ENCODE results near the gene FBP1. TPM values are rescaled to one million over a fixed set of nuclear protein-coding genes. Genes with fewer than 3 reads are reported as not detected.

The FBP1 gene
- total and polyA plus RNA-seq, 10 of the 15 experiments (the other 5 are each of a cell fraction or from before 2014, with no cell fraction given): 0.11 to 0.38 (median 0.15) TPM; not detected in 7

DNA sequence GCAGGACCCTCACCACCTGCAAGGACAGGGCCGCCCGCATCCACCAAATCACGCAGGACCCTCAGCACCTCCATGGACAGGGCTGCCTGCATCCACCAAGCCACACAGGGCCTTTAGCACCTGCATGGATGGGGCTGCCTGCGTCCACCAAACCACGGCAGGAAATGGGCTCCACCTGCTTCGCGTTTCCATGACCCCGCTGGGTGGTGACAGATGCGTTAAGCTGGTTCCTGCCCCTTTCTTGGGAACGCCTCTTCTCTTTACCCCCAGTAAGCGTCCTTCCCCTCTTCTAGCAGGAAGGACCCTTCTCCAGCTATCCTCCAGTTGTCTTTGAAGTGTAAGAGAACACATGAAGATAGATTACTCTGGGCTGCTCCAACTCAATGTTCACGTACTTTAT, 13.5 kb downstream of the FBP1 start (continued):
- TF ChIP-seq, protein P1, sequence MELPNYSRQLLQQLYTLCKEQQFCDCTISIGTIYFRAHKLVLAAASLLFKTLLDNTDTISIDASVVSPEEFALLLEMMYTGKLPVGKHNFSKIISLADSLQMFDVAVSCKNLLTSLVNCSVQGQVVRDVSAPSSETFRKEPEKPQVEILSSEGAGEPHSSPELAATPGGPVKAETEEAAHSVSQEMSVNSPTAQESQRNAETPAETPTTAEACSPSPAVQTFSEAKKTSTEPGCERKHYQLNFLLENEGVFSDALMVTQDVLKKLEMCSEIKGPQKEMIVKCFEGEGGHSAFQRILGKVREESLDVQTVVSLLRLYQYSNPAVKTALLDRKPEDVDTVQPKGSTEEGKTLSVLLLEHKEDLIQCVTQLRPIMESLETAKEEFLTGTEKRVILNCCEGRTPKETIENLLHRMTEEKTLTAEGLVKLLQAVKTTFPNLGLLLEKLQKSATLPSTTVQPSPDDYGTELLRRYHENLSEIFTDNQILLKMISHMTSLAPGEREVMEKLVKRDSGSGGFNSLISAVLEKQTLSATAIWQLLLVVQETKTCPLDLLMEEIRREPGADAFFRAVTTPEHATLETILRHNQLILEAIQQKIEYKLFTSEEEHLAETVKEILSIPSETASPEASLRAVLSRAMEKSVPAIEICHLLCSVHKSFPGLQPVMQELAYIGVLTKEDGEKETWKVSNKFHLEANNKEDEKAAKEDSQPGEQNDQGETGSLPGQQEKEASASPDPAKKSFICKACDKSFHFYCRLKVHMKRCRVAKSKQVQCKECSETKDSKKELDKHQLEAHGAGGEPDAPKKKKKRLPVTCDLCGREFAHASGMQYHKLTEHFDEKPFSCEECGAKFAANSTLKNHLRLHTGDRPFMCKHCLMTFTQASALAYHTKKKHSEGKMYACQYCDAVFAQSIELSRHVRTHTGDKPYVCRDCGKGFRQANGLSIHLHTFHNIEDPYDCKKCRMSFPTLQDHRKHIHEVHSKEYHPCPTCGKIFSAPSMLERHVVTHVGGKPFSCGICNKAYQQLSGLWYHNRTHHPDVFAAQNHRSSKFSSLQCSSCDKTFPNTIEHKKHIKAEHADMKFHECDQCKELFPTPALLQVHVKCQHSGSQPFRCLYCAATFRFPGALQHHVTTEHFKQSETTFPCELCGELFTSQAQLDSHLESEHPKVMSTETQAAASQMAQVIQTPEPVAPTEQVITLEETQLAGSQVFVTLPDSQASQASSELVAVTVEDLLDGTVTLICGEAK (IDR thresholded peaks at IDR 0.05; ENCODE audit: borderline replicate concordance): no peak
- TF ChIP-seq HDGF (IDR thresholded peaks at IDR 0.05): no peak

DNA sequence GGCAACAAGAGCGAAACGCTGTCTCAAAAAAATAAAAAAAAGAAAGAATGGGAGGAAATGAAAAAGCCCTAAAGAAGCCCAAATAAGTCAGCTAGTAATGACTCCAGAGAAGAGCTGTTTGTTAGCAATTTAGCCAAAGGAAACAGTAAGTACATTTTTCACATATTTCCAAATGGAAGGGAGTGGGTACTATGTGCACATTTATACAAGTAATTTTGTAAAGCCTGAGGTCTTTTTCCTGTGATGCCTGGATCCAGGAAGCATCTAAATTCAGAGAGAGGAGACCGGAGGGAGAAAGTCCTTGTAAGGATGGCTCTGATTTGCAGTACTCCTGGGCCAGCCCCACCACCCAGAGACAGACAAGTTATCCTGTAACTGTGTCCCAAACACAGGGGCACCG, 14.7 kb downstream of the FBP1 start:
- intact Hi-C loops (cut with micrococcal nuclease; ENCODE audit: unreplicated experiment): loop anchor here (5.0 kb wide), 1 partner anchor 72 kb away; no protein-coding TSS in a partner anchor
- FAIRE-seq: no peak
- H3K4me3 ChIP-seq: no peak overlapping the region
- H3K27me3 ChIP-seq (replicated peaks in 1 of 2; ENCODE audit: control insufficient read depth in 2 of 2, insufficient read depth in 2 of 2, low read length in 1 of 2): peaks cover 0 to 2% of the 10 kb centered on the region in 2 experiments; a peak in 1 of 4 replicates
- H2AFZ ChIP-seq (ENCODE audit: control insufficient read depth, low read depth, low read length): no peak overlapping the region
- no peak for ATAC-seq
- BruUV-seq (replicated peaks): no TSS peak
- no peak overlapping the region for H3K9ac ChIP-seq (ENCODE audit: control insufficient read depth, insufficient read depth, low read length)
- DNase-seq (ENCODE audit: low read depth, low spot score): no peak
- H3K79me2 ChIP-seq (ENCODE audit: control insufficient read depth, insufficient read depth, low read length): no peaks in the 10 kb centered on the region
- SMC1A ChIA-PET (ENCODE audit: uncharacterized antibody, unreplicated experiment): no interaction called here
- H4K20me1 ChIP-seq (ENCODE audit: control insufficient read depth, insufficient read depth): no peaks in the 10 kb centered on the region
- CTCF ChIA-PET: interaction anchor here (1.8 kb wide), 1 partner anchor 70 kb away, joined by 7 read pairs; the partner anchor contains the start of gene PCAT7
- H3K4me2 ChIP-seq (ENCODE audit: control insufficient read depth, insufficient read depth): no peak overlapping the region
- POLR2A ChIA-PET: no interaction called here
- H3K27ac ChIP-seq (ENCODE audit: control insufficient read depth, insufficient read depth): no peak overlapping the region
- no peaks in the 10 kb centered on the region for H3K9me3 ChIP-seq (replicated peaks; ENCODE audit: control insufficient read depth, insufficient read depth, low read length)
- RAD21 ChIA-PET (ENCODE audit: unreplicated experiment): no interaction called here
- H3K36me3 ChIP-seq (ENCODE audit: control insufficient read depth in 2 of 2, insufficient read depth in 2 of 2, low read length in 1 of 2): no peaks in the 10 kb centered on the region
- in situ Hi-C loops (cut with MboI): no loop called here
- WGBS (ENCODE audit: insufficient coverage, insufficient replicate concordance, low lambda C conversion rate, missing lambda C conversion rate): 71% methylated on average over 4 of the region's 4 CpGs
- H3K4me1 ChIP-seq (ENCODE audit: control insufficient read depth, insufficient read depth, low read length): no peaks in the 10 kb centered on the region
- TF ChIP-seq SRF (IDR thresholded peaks at IDR 0.05; ENCODE audit: low read depth in 2 of 2, low read length in 2 of 2): no peak
- TF ChIP-seq SMC3 (IDR thresholded peaks at IDR 0.05; ENCODE audit: borderline replicate concordance, low read length): no peak
- TF ChIP-seq, protein P2, sequence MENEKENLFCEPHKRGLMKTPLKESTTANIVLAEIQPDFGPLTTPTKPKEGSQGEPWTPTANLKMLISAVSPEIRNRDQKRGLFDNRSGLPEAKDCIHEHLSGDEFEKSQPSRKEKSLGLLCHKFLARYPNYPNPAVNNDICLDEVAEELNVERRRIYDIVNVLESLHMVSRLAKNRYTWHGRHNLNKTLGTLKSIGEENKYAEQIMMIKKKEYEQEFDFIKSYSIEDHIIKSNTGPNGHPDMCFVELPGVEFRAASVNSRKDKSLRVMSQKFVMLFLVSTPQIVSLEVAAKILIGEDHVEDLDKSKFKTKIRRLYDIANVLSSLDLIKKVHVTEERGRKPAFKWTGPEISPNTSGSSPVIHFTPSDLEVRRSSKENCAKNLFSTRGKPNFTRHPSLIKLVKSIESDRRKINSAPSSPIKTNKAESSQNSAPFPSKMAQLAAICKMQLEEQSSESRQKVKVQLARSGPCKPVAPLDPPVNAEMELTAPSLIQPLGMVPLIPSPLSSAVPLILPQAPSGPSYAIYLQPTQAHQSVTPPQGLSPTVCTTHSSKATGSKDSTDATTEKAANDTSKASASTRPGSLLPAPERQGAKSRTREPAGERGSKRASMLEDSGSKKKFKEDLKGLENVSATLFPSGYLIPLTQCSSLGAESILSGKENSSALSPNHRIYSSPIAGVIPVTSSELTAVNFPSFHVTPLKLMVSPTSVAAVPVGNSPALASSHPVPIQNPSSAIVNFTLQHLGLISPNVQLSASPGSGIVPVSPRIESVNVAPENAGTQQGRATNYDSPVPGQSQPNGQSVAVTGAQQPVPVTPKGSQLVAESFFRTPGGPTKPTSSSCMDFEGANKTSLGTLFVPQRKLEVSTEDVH (IDR thresholded peaks at IDR 0.05; ENCODE audit: low read depth, partially characterized antibody): no peak
- TF ChIP-seq, protein P3, sequence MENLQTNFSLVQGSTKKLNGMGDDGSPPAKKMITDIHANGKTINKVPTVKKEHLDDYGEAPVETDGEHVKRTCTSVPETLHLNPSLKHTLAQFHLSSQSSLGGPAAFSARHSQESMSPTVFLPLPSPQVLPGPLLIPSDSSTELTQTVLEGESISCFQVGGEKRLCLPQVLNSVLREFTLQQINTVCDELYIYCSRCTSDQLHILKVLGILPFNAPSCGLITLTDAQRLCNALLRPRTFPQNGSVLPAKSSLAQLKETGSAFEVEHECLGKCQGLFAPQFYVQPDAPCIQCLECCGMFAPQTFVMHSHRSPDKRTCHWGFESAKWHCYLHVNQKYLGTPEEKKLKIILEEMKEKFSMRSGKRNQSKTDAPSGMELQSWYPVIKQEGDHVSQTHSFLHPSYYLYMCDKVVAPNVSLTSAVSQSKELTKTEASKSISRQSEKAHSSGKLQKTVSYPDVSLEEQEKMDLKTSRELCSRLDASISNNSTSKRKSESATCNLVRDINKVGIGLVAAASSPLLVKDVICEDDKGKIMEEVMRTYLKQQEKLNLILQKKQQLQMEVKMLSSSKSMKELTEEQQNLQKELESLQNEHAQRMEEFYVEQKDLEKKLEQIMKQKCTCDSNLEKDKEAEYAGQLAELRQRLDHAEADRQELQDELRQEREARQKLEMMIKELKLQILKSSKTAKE (IDR thresholded peaks at IDR 0.05; ENCODE audit: low read depth, poor library complexity, severe bottlenecking): no peak
- no peak for TF ChIP-seq SMAD5 (IDR thresholded peaks at IDR 0.05; ENCODE audit: low read depth)
- TF ChIP-seq SUZ12 (IDR thresholded peaks at IDR 0.05; ENCODE audit: unreplicated experiment): no peak
- no peak for TF ChIP-seq TBL1XR1 (IDR thresholded peaks at IDR 0.05; ENCODE audit: low read depth, low read length)
- TF ChIP-seq, protein P4, sequence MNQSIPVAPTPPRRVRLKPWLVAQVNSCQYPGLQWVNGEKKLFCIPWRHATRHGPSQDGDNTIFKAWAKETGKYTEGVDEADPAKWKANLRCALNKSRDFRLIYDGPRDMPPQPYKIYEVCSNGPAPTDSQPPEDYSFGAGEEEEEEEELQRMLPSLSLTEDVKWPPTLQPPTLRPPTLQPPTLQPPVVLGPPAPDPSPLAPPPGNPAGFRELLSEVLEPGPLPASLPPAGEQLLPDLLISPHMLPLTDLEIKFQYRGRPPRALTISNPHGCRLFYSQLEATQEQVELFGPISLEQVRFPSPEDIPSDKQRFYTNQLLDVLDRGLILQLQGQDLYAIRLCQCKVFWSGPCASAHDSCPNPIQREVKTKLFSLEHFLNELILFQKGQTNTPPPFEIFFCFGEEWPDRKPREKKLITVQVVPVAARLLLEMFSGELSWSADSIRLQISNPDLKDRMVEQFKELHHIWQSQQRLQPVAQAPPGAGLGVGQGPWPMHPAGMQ (IDR thresholded peaks at IDR 0.05; ENCODE audit: borderline replicate concordance): no peak
- no peak for TF ChIP-seq MYB (IDR thresholded peaks at IDR 0.05; ENCODE audit: borderline replicate concordance, low read depth, low read length)

All from GM12878 (cell line).